Urothelium cell line (cell line): ENCODE measurements around the gene SLC51B.
"Not testable (repeated sequence)": the region's sequence is repeated elsewhere in the genome, so short reads cannot be mapped to it uniquely, and the experiment has no call there.

Experiments
- DNase-seq: peaks from one replicate; pipeline ENCODE4 v3.0.0; 2011; ENCODE audit warnings: low spot score, mixed read lengths
- FAIRE-seq: peaks from 2 replicates; lab custom pipeline; 2011; peaks lifted over from hg19 to GRCh38; lab: Jason Lieb, UNC

Gene SLC51B

GRCh38 chr15:65062726-65063125, 17.5 kb downstream of the SLC51B start:
- FAIRE-seq (peak; percentile 30), DNase-seq (no peak)

- DNase-seq (no peak), FAIRE-seq (no peak)
Measured at GRCh38 chr15:65066001-65066634, 20.9 kb downstream of the SLC51B start.

- FAIRE-seq (peak; percentile 66), DNase-seq (no peak)
Measured at GRCh38 chr15:65066635-65067316, 21.6 kb downstream of the SLC51B start.

GRCh38 chr15:65067317-65067644, 22.1 kb downstream of the SLC51B start:
- no peak for DNase-seq
- FAIRE-seq, result no peak

GRCh38 chr15:65067645-65068402, 22.6 kb downstream of the SLC51B start, which contains the start of gene RASL12:
Gene RASL12 (minus strand): TSS chr15:65067991. CDS start chr15:65067835, 156 bp downstream.
- DNase-seq (no peak), FAIRE-seq (no peak)

- DNase-seq (no peak), FAIRE-seq (no peak)
Measured at GRCh38 chr15:65068403-65068788, 23.2 kb downstream of the SLC51B start.

- DNase-seq, result no peak
- FAIRE-seq, result no peak
Measured at GRCh38 chr15:65069179-65069578, 24.0 kb downstream of the SLC51B start.

GRCh38 chr15:65069779-65070546, 24.8 kb downstream of the SLC51B start:
- DNase-seq (no peak), FAIRE-seq (no peak)

GRCh38 chr15:65071381-65071811, 26.2 kb downstream of the SLC51B start:
- FAIRE-seq, result no peak
- no peak for DNase-seq

- FAIRE-seq, result no peak
- no peak for DNase-seq
Measured at GRCh38 chr15:65072027-65072426, 26.8 kb downstream of the SLC51B start.

- FAIRE-seq, result no peak
- no peak for DNase-seq
Measured at GRCh38 chr15:65072617-65073016, 27.4 kb downstream of the SLC51B start.

GRCh38 chr15:65074946-65075345, 29.8 kb downstream of the SLC51B start:
- not testable (repeated sequence) for FAIRE-seq, DNase-seq

GRCh38 chr15:65075607-65076395, 30.6 kb downstream of the SLC51B start:
- not testable (repeated sequence) for DNase-seq, FAIRE-seq

GRCh38 chr15:65076486-65077290, 31.5 kb downstream of the SLC51B start, which contains the start of gene KBTBD13:
Gene KBTBD13 (plus strand): TSS chr15:65076746. CDS start chr15:65076816, 70 bp downstream.
- DNase-seq (no peak), FAIRE-seq (no peak)

- FAIRE-seq (peak; percentile 58), DNase-seq (no peak)
Measured at GRCh38 chr15:65077291-65077980, 32.2 kb downstream of the SLC51B start.

- FAIRE-seq (no peak), DNase-seq (no peak)
Measured at GRCh38 chr15:65077981-65078352, 32.8 kb downstream of the SLC51B start.

GRCh38 chr15:65079580-65079979, 34.4 kb downstream of the SLC51B start:
- FAIRE-seq (no peak), DNase-seq (no peak)

- DNase-seq, result no peak
- no peak for FAIRE-seq
Measured at GRCh38 chr15:65081270-65081669, 36.1 kb downstream of the SLC51B start.

GRCh38 chr15:65081758-65082157, 36.6 kb downstream of the SLC51B start:
- FAIRE-seq, result peak; percentile 27
- no peak for DNase-seq
